ENCODE results near the gene BPIFB1. TPM values are rescaled to one million over a fixed set of nuclear protein-coding genes. Genes with fewer than 3 reads are reported as not detected.

BPIFB1 gene
- total and polyA plus RNA-seq, 2 of the 13 experiments (the other 11 are each of a cell fraction or from before 2014, with no cell fraction given): 0.82 to 4.4 TPM

DNA sequence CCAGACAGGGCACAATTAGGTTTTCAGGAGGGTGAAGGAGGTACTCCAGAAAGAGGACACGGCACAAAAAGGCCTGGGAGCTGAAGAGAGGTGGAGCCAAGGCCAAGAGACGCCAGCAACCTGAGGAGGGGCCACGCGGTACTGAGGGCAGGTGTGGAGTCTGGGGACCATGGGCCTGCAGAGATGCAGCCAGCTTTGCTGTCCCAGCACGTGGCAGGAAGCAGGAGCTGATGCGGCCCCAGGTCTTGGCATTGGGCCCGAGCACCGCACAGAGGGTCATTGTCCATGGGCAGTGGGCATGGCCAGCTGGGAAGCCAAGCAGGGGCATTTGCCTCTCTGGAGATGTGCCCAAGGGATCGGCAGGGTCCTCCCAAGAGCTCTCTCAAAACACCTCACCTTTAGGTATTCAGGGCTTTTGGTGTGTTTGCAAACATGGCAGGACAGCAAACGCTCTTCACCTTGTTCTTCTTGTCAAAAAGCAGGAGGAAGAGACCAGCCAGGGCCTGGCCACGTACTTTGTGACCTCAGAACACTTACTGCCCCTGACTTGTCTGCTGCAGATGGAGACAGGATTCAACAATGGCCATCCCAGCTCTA lies 1.4 kb upstream of the BPIFB1 start (continued):
- TF ChIP-seq, protein P1, sequence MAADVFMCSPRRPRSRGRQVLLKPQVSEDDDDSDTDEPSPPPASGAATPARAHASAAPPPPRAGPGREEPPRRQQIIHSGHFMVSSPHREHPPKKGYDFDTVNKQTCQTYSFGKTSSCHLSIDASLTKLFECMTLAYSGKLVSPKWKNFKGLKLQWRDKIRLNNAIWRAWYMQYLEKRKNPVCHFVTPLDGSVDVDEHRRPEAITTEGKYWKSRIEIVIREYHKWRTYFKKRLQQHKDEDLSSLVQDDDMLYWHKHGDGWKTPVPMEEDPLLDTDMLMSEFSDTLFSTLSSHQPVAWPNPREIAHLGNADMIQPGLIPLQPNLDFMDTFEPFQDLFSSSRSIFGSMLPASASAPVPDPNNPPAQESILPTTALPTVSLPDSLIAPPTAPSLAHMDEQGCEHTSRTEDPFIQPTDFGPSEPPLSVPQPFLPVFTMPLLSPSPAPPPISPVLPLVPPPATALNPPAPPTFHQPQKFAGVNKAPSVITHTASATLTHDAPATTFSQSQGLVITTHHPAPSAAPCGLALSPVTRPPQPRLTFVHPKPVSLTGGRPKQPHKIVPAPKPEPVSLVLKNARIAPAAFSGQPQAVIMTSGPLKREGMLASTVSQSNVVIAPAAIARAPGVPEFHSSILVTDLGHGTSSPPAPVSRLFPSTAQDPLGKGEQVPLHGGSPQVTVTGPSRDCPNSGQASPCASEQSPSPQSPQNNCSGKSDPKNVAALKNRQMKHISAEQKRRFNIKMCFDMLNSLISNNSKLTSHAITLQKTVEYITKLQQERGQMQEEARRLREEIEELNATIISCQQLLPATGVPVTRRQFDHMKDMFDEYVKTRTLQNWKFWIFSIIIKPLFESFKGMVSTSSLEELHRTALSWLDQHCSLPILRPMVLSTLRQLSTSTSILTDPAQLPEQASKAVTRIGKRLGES (CRISPR knock-in tag; IDR thresholded peaks at IDR 0.05; ENCODE audit: borderline replicate concordance): no peak
- no peak for TF ChIP-seq RBM39 (IDR thresholded peaks at IDR 0.05; ENCODE audit: low read depth, low read length, poor library complexity, severe bottlenecking)
- no peak for TF ChIP-seq ZNF460 (CRISPR knock-in tag; IDR thresholded peaks at IDR 0.05; ENCODE audit: borderline replicate concordance)
- no peak for TF ChIP-seq ZC3H4 (CRISPR knock-in tag; IDR thresholded peaks at IDR 0.05; ENCODE audit: borderline replicate concordance)
- TF ChIP-seq, protein P2, sequence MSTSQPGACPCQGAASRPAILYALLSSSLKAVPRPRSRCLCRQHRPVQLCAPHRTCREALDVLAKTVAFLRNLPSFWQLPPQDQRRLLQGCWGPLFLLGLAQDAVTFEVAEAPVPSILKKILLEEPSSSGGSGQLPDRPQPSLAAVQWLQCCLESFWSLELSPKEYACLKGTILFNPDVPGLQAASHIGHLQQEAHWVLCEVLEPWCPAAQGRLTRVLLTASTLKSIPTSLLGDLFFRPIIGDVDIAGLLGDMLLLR (CRISPR knock-in tag; IDR thresholded peaks at IDR 0.05): no peak; the same call in 1 of the 2 replicates
- TF ChIP-seq, protein P3, sequence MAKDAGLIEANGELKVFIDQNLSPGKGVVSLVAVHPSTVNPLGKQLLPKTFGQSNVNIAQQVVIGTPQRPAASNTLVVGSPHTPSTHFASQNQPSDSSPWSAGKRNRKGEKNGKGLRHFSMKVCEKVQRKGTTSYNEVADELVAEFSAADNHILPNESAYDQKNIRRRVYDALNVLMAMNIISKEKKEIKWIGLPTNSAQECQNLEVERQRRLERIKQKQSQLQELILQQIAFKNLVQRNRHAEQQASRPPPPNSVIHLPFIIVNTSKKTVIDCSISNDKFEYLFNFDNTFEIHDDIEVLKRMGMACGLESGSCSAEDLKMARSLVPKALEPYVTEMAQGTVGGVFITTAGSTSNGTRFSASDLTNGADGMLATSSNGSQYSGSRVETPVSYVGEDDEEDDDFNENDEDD (CRISPR knock-in tag; IDR thresholded peaks at IDR 0.05; ENCODE audit: borderline replicate concordance): peak; percentile 55; the same call in 1 of the 2 replicates
- TF ChIP-seq, protein P4, sequence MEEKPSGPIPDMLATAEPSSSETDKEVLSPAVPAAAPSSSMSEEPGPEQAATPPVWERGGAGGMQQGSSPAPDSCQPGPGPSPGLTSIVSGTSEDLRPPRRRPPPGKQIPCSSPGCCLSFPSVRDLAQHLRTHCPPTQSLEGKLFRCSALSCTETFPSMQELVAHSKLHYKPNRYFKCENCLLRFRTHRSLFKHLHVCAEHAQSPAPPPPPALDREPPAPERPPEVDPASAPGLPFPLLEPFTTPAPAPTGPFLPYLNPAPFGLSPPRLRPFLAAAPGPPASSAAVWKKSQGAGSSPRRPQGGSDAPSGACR (CRISPR knock-in tag; IDR thresholded peaks at IDR 0.05): no peak
- TF ChIP-seq RELA (CRISPR knock-in tag; IDR thresholded peaks at IDR 0.05): no peak
- TF ChIP-seq ETV6 (CRISPR knock-in tag; conservative IDR thresholded peaks at IDR 0.05): peak; percentile 63; the same call in 1 of the 2 replicates
- TF ChIP-seq HMGA1 (CRISPR knock-in tag; conservative IDR thresholded peaks at IDR 0.05): no peak
- TF ChIP-seq ZNF251 (CRISPR knock-in tag; IDR thresholded peaks at IDR 0.05): no peak
- TF ChIP-seq PHF8 (CRISPR knock-in tag; IDR thresholded peaks at IDR 0.05): no peak
- TF ChIP-seq, protein P5, sequence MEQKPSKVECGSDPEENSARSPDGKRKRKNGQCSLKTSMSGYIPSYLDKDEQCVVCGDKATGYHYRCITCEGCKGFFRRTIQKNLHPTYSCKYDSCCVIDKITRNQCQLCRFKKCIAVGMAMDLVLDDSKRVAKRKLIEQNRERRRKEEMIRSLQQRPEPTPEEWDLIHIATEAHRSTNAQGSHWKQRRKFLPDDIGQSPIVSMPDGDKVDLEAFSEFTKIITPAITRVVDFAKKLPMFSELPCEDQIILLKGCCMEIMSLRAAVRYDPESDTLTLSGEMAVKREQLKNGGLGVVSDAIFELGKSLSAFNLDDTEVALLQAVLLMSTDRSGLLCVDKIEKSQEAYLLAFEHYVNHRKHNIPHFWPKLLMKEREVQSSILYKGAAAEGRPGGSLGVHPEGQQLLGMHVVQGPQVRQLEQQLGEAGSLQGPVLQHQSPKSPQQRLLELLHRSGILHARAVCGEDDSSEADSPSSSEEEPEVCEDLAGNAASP (CRISPR knock-in tag; IDR thresholded peaks at IDR 0.05; ENCODE audit: borderline replicate concordance): peak; percentile 55; the same call in 1 of the 2 replicates
- TF ChIP-seq JUNB (CRISPR knock-in tag; IDR thresholded peaks at IDR 0.05; ENCODE audit: borderline replicate concordance): no peak
- TF ChIP-seq, protein P6, sequence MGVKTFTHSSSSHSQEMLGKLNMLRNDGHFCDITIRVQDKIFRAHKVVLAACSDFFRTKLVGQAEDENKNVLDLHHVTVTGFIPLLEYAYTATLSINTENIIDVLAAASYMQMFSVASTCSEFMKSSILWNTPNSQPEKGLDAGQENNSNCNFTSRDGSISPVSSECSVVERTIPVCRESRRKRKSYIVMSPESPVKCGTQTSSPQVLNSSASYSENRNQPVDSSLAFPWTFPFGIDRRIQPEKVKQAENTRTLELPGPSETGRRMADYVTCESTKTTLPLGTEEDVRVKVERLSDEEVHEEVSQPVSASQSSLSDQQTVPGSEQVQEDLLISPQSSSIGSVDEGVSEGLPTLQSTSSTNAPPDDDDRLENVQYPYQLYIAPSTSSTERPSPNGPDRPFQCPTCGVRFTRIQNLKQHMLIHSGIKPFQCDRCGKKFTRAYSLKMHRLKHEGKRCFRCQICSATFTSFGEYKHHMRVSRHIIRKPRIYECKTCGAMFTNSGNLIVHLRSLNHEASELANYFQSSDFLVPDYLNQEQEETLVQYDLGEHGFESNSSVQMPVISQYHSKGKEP (CRISPR knock-in tag; IDR thresholded peaks at IDR 0.05): 0 out of 2 replicates have a peak, but pooled peaks have one; percentile 48
- peak; percentile 64; the same call in 1 of the 2 replicates for TF ChIP-seq GABPB1 (CRISPR knock-in tag; IDR thresholded peaks at IDR 0.05)
- TF ChIP-seq ZSCAN9 (CRISPR knock-in tag; IDR thresholded peaks at IDR 0.05; ENCODE audit: borderline replicate concordance): 0 out of 2 replicates have a peak, but pooled peaks have one; percentile 44
- TF ChIP-seq ZNF138 (CRISPR knock-in tag; IDR thresholded peaks at IDR 0.05; ENCODE audit: low read depth): no peak

All from HepG2 (cell line).